ENCODE data around the gene LRTM1.
A peak's percentile ranks its signal among the peaks of the same experiment; 100 is the strongest.

The LRTM1 gene

GRCh38 chr3:54876694-54877093, 51.2 kb downstream of the LRTM1 start:
- no peak for TF ChIP-seq CTCF (IDR thresholded peaks at IDR 0.05; ENCODE audit: low read depth, low read length, missing control alignments)
- H3K4me3 ChIP-seq (replicated peaks; ENCODE audit: low read depth, low read length): no peak overlapping the region
- no peak for DNase-seq (ENCODE audit: extremely low read depth, low read depth)

- no peak for DNase-seq (ENCODE audit: extremely low read depth, low read depth)
- TF ChIP-seq CTCF (IDR thresholded peaks at IDR 0.05; ENCODE audit: low read depth, low read length, missing control alignments): no peak
- H3K4me3 ChIP-seq (replicated peaks; ENCODE audit: low read depth, low read length): no peak overlapping the region
Measured at GRCh38 chr3:54875596-54876268, 52.1 kb downstream of the LRTM1 start.

GRCh38 chr3:54874816-54875556, 52.9 kb downstream of the LRTM1 start:
- H3K4me3 ChIP-seq (replicated peaks; ENCODE audit: low read depth, low read length): no peak overlapping the region
- DNase-seq (ENCODE audit: extremely low read depth, low read depth): no peak
- TF ChIP-seq CTCF (IDR thresholded peaks at IDR 0.05; ENCODE audit: low read depth, low read length, missing control alignments): no peak

GRCh38 chr3:54873059-54874010, 54.5 kb downstream of the LRTM1 start:
- TF ChIP-seq CTCF (IDR thresholded peaks at IDR 0.05; ENCODE audit: low read depth, low read length, missing control alignments): no peak
- no peak for DNase-seq (ENCODE audit: extremely low read depth, low read depth)
- H3K4me3 ChIP-seq (replicated peaks; ENCODE audit: low read depth, low read length): no peak overlapping the region

DNA sequence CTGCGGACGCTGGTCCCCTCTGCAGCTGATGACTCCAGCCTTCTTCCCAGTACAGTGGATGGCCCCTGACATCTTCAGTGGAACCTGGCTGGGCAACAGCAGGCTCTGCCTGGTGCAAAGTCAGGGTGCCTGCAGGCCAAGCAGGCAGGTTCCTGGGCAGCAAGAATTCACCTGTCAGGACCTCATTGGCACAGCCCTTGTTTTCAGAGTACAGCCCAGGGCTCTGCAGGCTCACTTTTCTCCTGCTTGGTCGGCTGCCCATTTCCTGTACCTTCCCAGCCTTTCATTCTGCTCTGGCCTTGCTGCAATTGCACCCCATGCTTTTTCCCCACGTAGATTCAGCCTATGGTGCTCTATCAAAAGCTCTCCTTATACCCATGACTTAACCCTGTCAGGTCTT, 56.0 kb downstream of the LRTM1 start:
- no peak overlapping the region for H3K4me3 ChIP-seq (replicated peaks; ENCODE audit: low read depth, low read length)
- TF ChIP-seq CTCF (IDR thresholded peaks at IDR 0.05; ENCODE audit: low read depth, low read length, missing control alignments): no peak
- DNase-seq (ENCODE audit: extremely low read depth, low read depth): no peak

DNA sequence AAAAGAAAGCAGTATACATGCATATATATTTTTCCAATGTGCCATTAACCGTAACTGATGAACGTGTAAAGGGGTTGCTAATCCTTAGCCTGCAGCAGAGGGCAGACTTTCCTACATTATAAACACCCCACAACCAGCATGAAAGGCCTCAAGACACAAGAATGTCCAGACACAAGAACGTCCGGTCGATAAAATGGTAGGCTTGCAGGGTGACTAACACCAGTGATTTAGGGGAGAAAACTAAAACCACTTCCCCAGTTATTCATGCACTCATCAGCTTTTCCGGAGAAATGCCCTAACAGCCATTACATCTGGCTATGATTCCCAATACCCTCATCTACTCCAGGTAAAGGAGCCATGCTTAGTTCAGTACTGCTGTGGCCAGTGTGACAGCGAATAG, 57.4 kb downstream of the LRTM1 start:
- TF ChIP-seq CTCF (IDR thresholded peaks at IDR 0.05; ENCODE audit: low read depth, low read length, missing control alignments): peak; percentile 66
- H3K4me3 ChIP-seq (replicated peaks; ENCODE audit: low read depth, low read length): no peak overlapping the region
- DNase-seq (ENCODE audit: extremely low read depth, low read depth): peak; percentile 93
